ENCODE data around the gene GBP6.
A peak's percentile ranks its signal among the peaks of the same experiment; 100 is the strongest.
"Not testable (repeated sequence)": the region's sequence is repeated elsewhere in the genome, so short reads cannot be mapped to it uniquely, and the experiment has no call there.

The GBP6 gene

GRCh38 chr1:89352421-89352820 is 11.4 kb upstream of the GBP6 start:
- H3K4me3 ChIP-seq (ENCODE audit: low read length), result no peak overlapping the region
- H3K36me3 ChIP-seq (ENCODE audit: control insufficient read depth, low read depth, low read length), result no peaks in the 10 kb centered on the region
- no peak overlapping the region for H3K9ac ChIP-seq (ENCODE audit: low read length)
- no peaks in the 10 kb centered on the region for H3K27me3 ChIP-seq (ENCODE audit: control insufficient read depth, insufficient read depth, low read length)
- H3K4me1 ChIP-seq (ENCODE audit: control insufficient read depth, low read depth, low read length), result peaks cover 6% of the 10 kb centered on the region
- H3K27ac ChIP-seq (ENCODE audit: low read length), result no peak overlapping the region
- H3K9me3 ChIP-seq (ENCODE audit: control insufficient read depth, low read depth, low read length), result no peaks in the 10 kb centered on the region

GRCh38 chr1:89354205-89354604 is 9.7 kb upstream of the GBP6 start:
- Histone ChIP-seq H3K4me3 (ENCODE audit: low read length) (no peak overlapping the region), H3K27me3 (ENCODE audit: control insufficient read depth, insufficient read depth, low read length) (no peaks in the 10 kb centered on the region), H3K9me3 (ENCODE audit: control insufficient read depth, low read depth, low read length) (no peaks in the 10 kb centered on the region), H3K9ac (ENCODE audit: low read length) (no peak overlapping the region), H3K36me3 (ENCODE audit: control insufficient read depth, low read depth, low read length) (no peaks in the 10 kb centered on the region), H3K4me1 (ENCODE audit: control insufficient read depth, low read depth, low read length) (peaks cover 6% of the 10 kb centered on the region), H3K27ac (ENCODE audit: low read length) (no peak overlapping the region)

GRCh38 chr1:89355056-89355455 is 8.8 kb upstream of the GBP6 start:
- Histone ChIP-seq H3K36me3 (ENCODE audit: control insufficient read depth, low read depth, low read length) (no peaks in the 10 kb centered on the region), H3K27me3 (ENCODE audit: control insufficient read depth, insufficient read depth, low read length) (no peaks in the 10 kb centered on the region), H3K4me3 (ENCODE audit: low read length) (no peak overlapping the region), H3K27ac (ENCODE audit: low read length) (no peak overlapping the region), H3K4me1 (ENCODE audit: control insufficient read depth, low read depth, low read length) (peaks cover 5% of the 10 kb centered on the region), H3K9ac (ENCODE audit: low read length) (no peak overlapping the region), H3K9me3 (ENCODE audit: control insufficient read depth, low read depth, low read length) (no peaks in the 10 kb centered on the region)

GRCh38 chr1:89356658-89357400 is 7.0 kb upstream of the GBP6 start:
- peaks cover 4% of the 10 kb centered on the region for H3K4me1 ChIP-seq (ENCODE audit: control insufficient read depth, low read depth, low read length)
- no peak overlapping the region for H3K9ac ChIP-seq (ENCODE audit: low read length)
- no peaks in the 10 kb centered on the region for H3K27me3 ChIP-seq (ENCODE audit: control insufficient read depth, insufficient read depth, low read length)

GRCh38 chr1:89358287-89358893 is 5.5 kb upstream of the GBP6 start:
- H3K36me3 ChIP-seq (ENCODE audit: control insufficient read depth, low read depth, low read length), result no peaks in the 10 kb centered on the region
- H3K27me3 ChIP-seq (ENCODE audit: control insufficient read depth, insufficient read depth, low read length), result no peaks in the 10 kb centered on the region
- H3K4me3 ChIP-seq (ENCODE audit: low read length), result no peak overlapping the region
- H3K9ac ChIP-seq (ENCODE audit: low read length), result no peak overlapping the region
- H3K9me3 ChIP-seq (ENCODE audit: control insufficient read depth, low read depth, low read length), result no peaks in the 10 kb centered on the region
- H3K27ac ChIP-seq (ENCODE audit: low read length), result no peak overlapping the region
- peaks cover 8% of the 10 kb centered on the region for H3K4me1 ChIP-seq (ENCODE audit: control insufficient read depth, low read depth, low read length)

More at GRCh38 chr1:89356658-89357400, 7.0 kb upstream of the GBP6 start:
- Histone ChIP-seq H3K27ac (ENCODE audit: low read length) (no peak overlapping the region), H3K9me3 (ENCODE audit: control insufficient read depth, low read depth, low read length) (no peaks in the 10 kb centered on the region), H3K36me3 (ENCODE audit: control insufficient read depth, low read depth, low read length) (no peaks in the 10 kb centered on the region), H3K4me3 (ENCODE audit: low read length) (no peak overlapping the region)

- no peaks in the 10 kb centered on the region for H3K36me3 ChIP-seq (ENCODE audit: control insufficient read depth, low read depth, low read length)
- no peak overlapping the region for H3K9ac ChIP-seq (ENCODE audit: low read length)
- no peaks in the 10 kb centered on the region for H3K27me3 ChIP-seq (ENCODE audit: control insufficient read depth, insufficient read depth, low read length)
- no peak overlapping the region for H3K27ac ChIP-seq (ENCODE audit: low read length)
- H3K4me3 ChIP-seq (ENCODE audit: low read length), result no peak overlapping the region
- H3K9me3 ChIP-seq (ENCODE audit: control insufficient read depth, low read depth, low read length), result no peaks in the 10 kb centered on the region
- H3K4me1 ChIP-seq (ENCODE audit: control insufficient read depth, low read depth, low read length), result peaks cover 12% of the 10 kb centered on the region
Measured at GRCh38 chr1:89360716-89361115, 3.1 kb upstream of the GBP6 start.

- peak overlapping the region; percentile 26 for H3K4me3 ChIP-seq (ENCODE audit: low read length)
- no peaks in the 10 kb centered on the region for H3K27me3 ChIP-seq (ENCODE audit: control insufficient read depth, insufficient read depth, low read length)
- H3K27ac ChIP-seq (ENCODE audit: low read length), result no peak overlapping the region
- peaks cover 12% of the 10 kb centered on the region for H3K4me1 ChIP-seq (ENCODE audit: control insufficient read depth, low read depth, low read length)
- no peaks in the 10 kb centered on the region for H3K9me3 ChIP-seq (ENCODE audit: control insufficient read depth, low read depth, low read length)
- H3K9ac ChIP-seq (ENCODE audit: low read length), result no peak overlapping the region
- H3K36me3 ChIP-seq (ENCODE audit: control insufficient read depth, low read depth, low read length), result no peaks in the 10 kb centered on the region
Measured at GRCh38 chr1:89361681-89362080, 2.2 kb upstream of the GBP6 start.

GRCh38 chr1:89363196-89363595 is 663 bp upstream of the GBP6 start:
- peaks cover 12% of the 10 kb centered on the region for H3K4me1 ChIP-seq (ENCODE audit: control insufficient read depth, low read depth, low read length)
- no peak overlapping the region for H3K9ac ChIP-seq (ENCODE audit: low read length)
- H3K36me3 ChIP-seq (ENCODE audit: control insufficient read depth, low read depth, low read length), result no peaks in the 10 kb centered on the region
- H3K4me3 ChIP-seq (ENCODE audit: low read length), result no peak overlapping the region
- no peaks in the 10 kb centered on the region for H3K9me3 ChIP-seq (ENCODE audit: control insufficient read depth, low read depth, low read length)
- H3K27ac ChIP-seq (ENCODE audit: low read length), result no peak overlapping the region
- H3K27me3 ChIP-seq (ENCODE audit: control insufficient read depth, insufficient read depth, low read length), result no peaks in the 10 kb centered on the region

GRCh38 chr1:89364954-89365550 is 1.2 kb downstream of the GBP6 start:
- H3K9ac ChIP-seq (ENCODE audit: low read length), result no peak overlapping the region
- H3K27ac ChIP-seq (ENCODE audit: low read length), result no peak overlapping the region
- no peaks in the 10 kb centered on the region for H3K9me3 ChIP-seq (ENCODE audit: control insufficient read depth, low read depth, low read length)
- peaks cover 12% of the 10 kb centered on the region for H3K4me1 ChIP-seq (ENCODE audit: control insufficient read depth, low read depth, low read length)
- H3K27me3 ChIP-seq (ENCODE audit: control insufficient read depth, insufficient read depth, low read length), result no peaks in the 10 kb centered on the region
- H3K4me3 ChIP-seq (ENCODE audit: low read length), result no peak overlapping the region
- no peaks in the 10 kb centered on the region for H3K36me3 ChIP-seq (ENCODE audit: control insufficient read depth, low read depth, low read length)

GRCh38 chr1:89367221-89367620 is 3.4 kb downstream of the GBP6 start:
- Histone ChIP-seq H3K4me1 (ENCODE audit: control insufficient read depth, low read depth, low read length) (peaks cover 4% of the 10 kb centered on the region), H3K27me3 (ENCODE audit: control insufficient read depth, insufficient read depth, low read length) (no peaks in the 10 kb centered on the region), H3K27ac (ENCODE audit: low read length) (no peak overlapping the region), H3K9me3 (ENCODE audit: control insufficient read depth, low read depth, low read length) (no peaks in the 10 kb centered on the region), H3K4me3 (ENCODE audit: low read length) (no peak overlapping the region), H3K9ac (ENCODE audit: low read length) (no peak overlapping the region), H3K36me3 (ENCODE audit: control insufficient read depth, low read depth, low read length) (no peaks in the 10 kb centered on the region)

GRCh38 chr1:89369331-89369730 is 5.5 kb downstream of the GBP6 start:
- H3K36me3 ChIP-seq (ENCODE audit: control insufficient read depth, low read depth, low read length), result no peaks in the 10 kb centered on the region
- H3K4me3 ChIP-seq (ENCODE audit: low read length), result no peak overlapping the region
- H3K27ac ChIP-seq (ENCODE audit: low read length), result no peak overlapping the region
- H3K27me3 ChIP-seq (ENCODE audit: control insufficient read depth, insufficient read depth, low read length), result no peaks in the 10 kb centered on the region
- H3K4me1 ChIP-seq (ENCODE audit: control insufficient read depth, low read depth, low read length), result peaks cover 4% of the 10 kb centered on the region
- no peak overlapping the region for H3K9ac ChIP-seq (ENCODE audit: low read length)
- no peaks in the 10 kb centered on the region for H3K9me3 ChIP-seq (ENCODE audit: control insufficient read depth, low read depth, low read length)

GRCh38 chr1:89373810-89374209 is 10.0 kb downstream of the GBP6 start:
- H3K36me3 ChIP-seq (ENCODE audit: control insufficient read depth, low read depth, low read length); H3K9me3 ChIP-seq (ENCODE audit: control insufficient read depth, low read depth, low read length); H3K9ac ChIP-seq (ENCODE audit: low read length); H3K4me3 ChIP-seq (ENCODE audit: low read length); H3K27me3 ChIP-seq (ENCODE audit: control insufficient read depth, insufficient read depth, low read length); H3K4me1 ChIP-seq (ENCODE audit: control insufficient read depth, low read depth, low read length); H3K27ac ChIP-seq (ENCODE audit: low read length): not testable (repeated sequence)

All from iPS-18a (cell line).